Activated CD8-positive, alpha-beta memory T cell treated with anti-CD3 and anti-CD28 coated beads, Interleukin-2, amount 50 U/mL, for 48 hours (primary cell): ENCODE measurements around the gene MS4A13.
"Not testable (repeated sequence)": the region's sequence is repeated elsewhere in the genome, so short reads cannot be mapped to it uniquely, and the experiment has no call there.

ENCODE experiments used
- DNase-seq: peaks from one replicate; pipeline ENCODE4 v3.0.0-alpha.2; 2020

The MS4A13 gene, protein sequence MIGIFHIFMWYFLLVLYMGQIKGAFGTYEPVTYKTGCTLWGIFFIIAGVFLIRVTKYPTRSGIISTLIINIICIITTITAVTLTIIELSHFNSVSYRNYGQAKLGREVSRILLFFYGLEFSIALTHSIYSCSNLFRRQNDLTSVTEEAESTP

DNA sequence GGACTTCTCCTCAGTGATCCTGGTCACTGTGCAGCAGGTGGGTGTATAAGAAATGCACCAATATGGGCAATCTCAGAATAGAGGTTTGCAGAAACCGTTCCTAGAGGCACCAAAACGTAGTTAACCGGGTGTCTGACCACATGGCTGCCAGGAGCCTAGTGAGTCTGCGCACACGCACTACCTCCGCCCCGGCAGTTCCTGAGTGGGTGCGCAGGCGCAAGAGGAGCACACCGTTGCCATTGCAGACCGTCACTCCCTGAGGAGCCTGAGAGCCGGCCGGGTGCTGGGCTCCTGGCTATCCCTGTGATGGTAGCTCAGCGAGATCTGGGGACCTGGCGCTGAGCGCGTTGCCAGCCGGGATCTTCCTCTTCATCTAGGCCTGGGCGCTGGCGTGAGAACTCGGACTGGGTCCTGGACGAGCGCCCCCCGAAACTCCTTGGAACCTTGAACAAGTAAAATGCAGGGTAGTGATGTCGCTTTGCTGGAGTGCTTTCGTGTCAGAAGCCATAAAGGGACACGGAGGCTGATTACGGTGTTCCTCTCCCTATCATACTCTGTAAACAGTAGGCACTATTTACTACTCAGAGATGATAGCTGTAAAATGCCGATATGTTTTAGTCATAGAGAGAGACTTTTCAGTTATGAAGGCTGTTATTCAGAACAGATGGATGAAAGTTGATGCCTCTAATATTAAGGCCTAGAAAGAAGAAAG is at the start of gene MS4A13:
TSS of gene MS4A13 (plus strand) at position 249 of the 712 bp plus-strand sequence. CDS start 2,692 bp downstream, outside the sequence.
- DNase-seq: no peak

DNA sequence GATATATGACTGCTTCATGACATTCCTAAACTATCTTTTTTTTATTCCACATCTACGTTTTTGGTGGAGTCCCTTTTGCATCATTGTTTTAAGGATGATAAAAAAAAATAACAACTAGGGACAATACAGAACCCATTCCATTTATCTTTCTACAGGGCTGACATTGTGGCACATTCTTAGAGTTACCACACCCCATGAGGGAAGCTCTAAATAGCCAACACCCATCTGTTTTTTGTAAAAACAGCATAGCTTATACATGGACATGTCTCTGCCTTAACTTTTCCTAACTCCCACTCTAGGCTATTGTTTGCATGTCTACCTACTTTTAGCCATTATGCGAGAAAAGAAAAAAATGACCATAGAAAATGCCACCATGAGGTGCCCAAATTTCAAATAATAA is 46.4 kb upstream of the MS4A13 start:
- no peak for DNase-seq

DNA sequence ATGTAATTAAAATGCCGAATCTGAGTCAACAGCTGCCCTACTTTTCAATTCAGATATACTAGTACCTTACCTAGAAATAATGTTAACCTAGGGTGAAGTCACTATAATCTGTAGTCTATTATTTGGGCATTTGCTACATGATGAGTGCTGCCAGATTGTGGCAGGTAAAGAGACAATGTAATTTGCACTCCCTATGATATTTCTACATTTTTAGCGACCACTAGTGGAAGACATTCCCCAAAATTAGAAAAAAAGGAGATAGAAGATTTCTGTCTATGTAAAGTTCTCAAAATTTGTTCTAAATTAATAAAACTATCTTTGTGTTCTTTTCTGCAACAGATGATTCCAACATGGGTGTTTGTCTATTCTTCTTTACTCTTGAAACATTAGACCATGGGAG is 45.5 kb upstream of the MS4A13 start:
- no peak for DNase-seq

DNA sequence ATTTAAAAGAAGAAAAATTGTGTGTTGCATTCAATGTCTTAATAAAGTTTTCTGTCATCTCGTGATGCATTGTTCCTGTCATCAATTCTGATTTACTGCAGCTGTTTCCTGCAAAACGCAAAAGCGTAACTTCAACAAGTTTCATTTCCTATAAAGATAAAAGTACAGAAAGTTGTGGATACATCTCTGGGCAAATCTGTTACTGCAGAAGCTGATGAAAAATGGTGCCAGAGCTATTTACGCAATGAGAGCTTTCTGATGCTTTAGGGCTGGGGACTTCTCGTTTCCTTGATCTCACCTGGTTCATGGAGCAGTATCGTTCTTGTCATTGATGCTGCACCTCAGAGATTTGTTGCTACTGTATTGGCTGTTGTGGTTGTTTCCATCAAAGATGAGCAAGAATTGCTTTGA is 38.2 kb upstream of the MS4A13 start:
- no peak for DNase-seq

DNA sequence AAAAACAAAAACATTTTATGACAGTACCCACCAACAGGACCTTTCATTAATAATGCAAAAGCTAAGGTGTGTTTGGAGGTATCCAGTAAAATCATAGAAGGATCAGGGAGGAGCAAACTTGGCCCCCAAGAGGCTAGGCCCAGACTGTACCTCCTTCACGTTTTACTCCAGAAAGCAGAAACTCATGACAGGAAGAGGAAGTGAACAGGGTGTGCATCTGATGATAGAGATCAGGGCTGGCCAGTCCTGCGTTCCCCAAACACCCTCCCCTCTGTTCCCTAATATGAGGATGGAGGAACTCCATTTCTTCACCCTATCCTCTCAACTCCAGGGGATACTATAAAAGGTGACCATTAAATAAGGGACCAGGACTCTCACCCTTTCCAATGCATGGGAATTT is 32.8 kb upstream of the MS4A13 start:
- DNase-seq: no peak

DNA sequence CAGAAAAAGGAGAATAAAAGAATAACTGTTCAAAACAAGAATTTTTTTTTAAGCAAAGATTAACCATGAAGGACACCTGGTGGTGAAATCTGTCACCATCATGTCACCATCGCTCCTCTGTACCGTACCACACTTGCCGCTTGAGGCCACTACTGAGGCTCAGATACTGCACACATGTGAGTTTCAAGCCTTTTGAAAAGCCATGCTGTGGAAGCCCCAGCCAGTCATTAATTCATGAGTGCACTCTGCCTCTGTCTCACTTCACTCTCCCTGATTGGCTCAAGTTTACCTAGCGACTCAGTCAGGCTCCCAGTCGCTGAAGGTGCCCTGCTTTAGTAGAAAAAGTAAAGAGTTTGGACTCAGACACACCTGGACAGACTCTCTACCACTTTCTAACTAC is 29.2 kb upstream of the MS4A13 start:
- DNase-seq: no peak

DNA sequence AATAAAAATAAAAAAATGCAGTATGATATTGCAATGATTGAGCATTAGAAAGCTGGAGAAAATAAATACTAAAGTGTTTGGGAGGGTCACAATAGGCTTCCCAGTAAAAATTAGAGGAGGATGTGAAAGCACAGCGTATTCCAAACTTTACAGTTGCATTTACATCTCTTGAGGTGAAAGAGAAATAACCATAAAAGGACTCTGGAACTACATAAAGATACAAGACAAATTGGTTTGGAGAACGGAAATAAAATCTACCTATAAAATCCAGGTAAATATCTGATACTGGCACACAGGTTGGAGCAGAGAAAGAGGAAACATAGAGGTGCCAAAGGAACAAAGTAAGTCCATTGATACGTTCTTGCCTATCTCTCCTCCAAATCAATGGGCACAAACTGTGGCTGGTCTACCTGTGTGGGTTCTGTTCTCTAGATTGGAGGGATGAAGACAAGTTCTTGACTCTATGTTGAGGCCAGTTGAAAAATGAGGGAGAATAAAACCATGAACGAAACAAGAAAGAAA is 22.6 kb upstream of the MS4A13 start, which contains the start of gene MS4A12:
TSS of gene MS4A12 (plus strand) at position 291 of the 522 bp plus-strand sequence. CDS start 4,541 bp downstream, outside the sequence.
- DNase-seq: no peak

DNA sequence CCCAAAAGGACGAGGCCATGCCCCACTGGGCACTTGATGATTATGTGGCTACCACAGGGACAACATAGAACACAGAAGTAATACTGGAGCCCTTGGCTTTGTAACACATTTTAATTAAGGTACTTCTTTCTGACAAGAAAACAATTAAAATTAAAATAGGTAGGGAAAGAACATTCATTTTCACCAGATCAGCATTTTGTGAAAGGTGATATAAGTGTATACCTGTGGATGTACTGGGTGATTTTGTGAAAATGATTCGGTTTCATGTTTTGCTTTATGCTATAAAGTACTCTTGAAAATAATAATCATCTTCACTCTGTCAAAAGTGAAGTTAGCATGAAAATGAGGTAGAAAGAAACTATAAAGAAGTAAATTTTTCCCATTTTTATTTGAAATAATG is 21.7 kb upstream of the MS4A13 start:
- no peak for DNase-seq

DNA sequence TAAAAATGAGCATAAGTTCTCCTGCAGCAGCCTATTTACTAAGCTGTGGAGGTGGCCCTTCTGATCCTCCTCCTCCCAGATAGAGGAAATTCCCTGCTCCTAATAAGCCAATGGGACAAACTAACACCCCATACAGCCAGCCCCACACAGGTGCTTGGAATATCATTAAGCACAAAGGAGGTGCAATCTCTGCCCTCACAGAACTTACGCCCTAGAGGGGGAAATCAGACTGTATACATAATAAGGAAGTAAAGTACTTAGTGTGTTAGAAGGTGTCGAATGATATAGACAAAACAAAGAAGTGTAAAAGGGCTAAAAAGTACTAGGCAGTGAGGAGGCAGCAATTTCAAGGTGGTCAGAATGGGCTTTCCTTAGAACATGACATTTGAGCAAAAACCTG is 16.8 kb upstream of the MS4A13 start:
- no peak for DNase-seq

DNA sequence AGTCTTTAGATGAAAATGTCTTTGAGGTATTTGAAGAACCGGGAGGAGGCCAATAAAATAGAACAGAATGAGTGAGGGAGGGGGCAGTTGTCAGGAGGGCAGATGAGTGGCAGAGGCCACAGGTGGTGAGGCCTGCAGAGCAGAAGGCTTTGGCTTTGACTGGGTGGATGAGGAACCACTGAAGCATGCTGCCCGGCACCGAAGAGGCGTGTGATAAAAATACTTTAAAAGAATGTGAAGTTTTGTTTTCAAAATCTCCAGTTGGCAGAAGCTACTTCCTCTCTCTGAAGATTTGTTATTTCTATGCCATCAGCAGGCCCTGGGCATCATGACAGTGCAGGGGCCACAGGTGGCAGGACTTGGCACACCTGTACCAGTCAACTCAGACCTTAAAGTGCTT is 16.3 kb upstream of the MS4A13 start:
- DNase-seq: no peak

DNA sequence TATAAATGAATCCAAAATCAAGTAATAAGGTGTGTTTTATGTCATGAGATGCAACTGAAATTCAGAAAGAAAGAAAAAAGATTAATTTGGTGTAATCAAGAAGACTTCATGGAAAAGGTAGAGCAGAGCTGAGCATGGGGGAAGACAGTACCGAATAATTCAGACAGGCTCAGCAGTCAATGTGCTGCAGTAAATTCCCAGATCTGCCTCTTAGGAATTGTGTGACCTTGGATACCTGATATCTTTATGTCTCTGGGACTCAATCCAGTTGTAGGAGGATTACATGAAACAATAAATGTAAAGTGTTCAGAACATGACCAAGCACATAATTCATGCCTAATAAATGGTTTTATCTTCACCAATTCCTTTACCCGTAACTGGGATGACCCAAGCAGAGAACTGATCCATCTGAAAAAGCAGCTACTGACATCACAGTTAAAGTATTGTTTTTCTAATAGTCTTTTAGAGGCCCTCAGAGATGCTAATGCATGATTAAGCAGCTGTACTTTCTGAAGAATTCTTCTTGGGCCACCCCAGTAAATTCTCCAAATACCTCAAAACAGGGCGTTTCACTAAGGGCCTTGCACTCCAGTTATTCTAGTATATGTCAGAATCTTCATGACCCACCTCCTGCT is 14.8 kb upstream of the MS4A13 start:
- no peak for DNase-seq

DNA sequence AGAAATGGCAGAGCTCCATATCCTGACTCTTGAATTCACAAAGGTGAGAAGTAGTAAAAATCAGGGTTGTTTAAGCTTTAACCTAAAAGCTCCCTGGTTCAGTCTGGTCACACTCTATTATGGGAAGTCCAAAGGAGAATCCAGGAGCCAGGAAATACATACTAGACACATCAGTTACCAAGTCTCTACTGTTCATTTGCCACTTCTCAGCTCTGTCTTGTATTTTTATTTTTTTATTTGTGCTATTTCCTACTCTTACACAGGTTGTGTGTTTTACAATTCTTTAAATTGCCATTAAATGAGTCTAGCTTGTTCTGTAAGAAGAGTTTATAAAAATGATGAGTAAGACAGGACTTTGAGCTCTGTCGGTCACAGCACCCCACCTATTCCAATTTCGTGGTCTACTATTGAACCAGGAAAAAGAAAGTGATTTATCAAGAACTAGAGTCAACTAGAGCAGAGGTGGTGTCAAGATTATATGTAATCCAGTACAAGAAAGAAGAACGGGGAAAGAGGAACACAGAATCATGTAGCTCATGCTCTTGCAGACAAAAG is 12.9 kb upstream of the MS4A13 start:
- DNase-seq: no peak

DNA sequence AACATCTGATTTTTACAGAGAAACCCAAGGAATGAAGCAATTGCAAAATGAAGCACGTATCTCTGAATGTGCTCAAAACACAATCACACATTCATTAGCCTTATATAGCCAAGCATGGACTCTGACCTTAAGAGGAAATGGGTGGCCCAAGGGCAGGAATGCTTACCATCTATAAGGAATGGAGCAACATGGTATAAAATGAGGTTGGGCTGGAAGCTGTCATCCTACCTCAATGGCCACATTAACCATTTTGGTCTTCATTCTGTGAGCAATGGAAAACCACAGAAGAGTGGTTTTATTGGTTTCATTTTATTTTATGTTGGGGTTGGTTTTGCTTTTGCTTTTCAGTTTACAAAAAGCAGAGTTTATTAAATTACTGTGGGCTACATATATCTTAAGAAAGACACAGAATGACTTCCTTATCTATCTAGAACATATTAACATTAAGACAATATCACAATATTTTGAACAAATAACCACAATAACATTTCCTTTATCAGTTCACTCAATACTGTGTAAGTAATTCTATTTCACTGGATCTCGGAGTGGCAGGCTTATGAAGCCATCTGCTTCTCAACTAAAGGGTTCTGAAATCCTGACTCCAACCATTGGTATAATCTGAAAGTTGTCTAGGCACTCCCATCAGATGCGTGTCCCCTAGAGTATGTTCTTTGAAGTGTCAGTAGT is 10.8 kb upstream of the MS4A13 start:
- no peak for DNase-seq

DNA sequence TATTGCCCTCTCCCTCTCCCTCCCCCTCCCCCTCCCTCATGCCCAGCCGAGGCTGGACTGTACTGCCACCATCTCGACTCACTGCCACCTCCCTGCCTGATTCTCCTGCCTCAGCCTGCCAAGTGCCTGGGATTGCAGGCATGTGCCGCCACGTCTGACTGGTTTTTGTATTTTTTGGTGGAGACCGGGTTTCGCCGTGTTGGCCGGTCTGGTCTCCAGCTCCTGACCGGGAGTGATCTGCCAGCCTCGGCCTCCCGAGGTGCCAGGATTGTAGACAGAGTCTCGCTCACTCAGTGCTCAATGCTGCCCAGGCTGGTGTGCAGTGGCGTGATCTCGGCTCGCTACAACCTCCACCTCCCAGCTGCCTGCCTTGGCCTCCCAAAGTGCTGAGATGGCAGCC is 5.6 kb upstream of the MS4A13 start:
- DNase-seq: not testable (repeated sequence)

DNA sequence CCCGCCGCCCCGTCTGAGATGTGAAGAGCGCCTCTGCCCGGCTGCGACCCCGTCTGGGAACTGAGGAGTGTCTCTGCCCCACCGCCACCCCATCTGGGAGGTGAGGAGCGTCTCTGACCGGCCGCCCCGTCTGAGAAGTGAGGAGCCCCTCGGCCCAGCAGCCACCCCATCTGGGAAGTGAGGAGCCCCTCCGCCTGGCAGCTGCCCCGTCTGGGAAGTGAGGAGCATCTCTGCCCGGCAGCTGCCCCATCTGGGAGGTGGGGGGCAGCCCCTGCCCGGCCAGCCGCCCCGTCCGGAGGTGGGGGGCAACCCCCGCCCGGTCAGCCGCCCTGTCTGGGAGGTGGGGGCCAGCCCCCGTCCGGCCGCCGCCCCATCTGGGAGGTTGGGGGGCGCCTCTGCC is 5.0 kb upstream of the MS4A13 start:
- not testable (repeated sequence) for DNase-seq

DNA sequence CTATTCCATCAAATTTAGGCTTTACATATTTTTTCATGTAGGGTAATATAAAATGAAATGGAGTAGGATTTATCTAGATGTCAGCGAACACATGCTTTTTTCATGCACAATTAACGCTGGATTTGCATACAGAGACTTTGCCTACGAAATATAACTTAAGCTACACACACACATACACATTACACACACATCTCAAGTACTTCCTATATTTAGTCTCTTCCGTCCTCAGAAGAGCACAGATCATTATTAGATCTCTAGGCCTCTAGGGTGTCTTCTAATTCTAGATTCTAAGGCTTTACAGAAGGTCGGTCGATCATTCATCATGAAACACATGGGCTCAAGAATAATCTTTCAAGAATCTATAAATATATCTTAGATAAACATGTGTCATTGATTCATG is 3.8 kb upstream of the MS4A13 start:
- DNase-seq: no peak

DNA sequence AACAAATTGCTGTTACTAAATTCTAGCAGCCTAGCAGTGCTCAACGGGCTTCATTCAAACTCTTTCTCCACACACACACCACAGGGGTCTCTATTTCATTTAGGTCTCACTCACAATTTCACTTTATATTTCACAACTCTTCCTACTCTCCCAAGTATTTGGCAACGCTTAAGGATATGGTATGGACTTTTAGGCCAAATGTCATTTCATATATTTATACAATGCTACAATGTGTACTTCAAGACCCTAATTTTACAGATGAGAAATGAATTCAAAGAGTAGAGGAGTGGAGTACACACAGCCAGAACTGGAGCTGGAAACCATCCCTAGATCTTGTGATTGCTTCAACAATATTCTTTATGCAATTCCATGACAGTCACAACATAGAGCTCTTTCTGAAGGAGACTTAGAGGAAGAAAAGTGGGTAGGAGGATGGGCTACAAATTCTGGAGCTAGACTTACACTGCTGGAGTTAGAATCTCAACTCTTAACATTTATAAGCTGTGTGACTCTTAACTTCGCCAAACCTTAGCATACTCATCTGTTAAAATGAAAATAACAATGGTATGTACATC is 2.5 kb upstream of the MS4A13 start:
- DNase-seq: no peak

DNA sequence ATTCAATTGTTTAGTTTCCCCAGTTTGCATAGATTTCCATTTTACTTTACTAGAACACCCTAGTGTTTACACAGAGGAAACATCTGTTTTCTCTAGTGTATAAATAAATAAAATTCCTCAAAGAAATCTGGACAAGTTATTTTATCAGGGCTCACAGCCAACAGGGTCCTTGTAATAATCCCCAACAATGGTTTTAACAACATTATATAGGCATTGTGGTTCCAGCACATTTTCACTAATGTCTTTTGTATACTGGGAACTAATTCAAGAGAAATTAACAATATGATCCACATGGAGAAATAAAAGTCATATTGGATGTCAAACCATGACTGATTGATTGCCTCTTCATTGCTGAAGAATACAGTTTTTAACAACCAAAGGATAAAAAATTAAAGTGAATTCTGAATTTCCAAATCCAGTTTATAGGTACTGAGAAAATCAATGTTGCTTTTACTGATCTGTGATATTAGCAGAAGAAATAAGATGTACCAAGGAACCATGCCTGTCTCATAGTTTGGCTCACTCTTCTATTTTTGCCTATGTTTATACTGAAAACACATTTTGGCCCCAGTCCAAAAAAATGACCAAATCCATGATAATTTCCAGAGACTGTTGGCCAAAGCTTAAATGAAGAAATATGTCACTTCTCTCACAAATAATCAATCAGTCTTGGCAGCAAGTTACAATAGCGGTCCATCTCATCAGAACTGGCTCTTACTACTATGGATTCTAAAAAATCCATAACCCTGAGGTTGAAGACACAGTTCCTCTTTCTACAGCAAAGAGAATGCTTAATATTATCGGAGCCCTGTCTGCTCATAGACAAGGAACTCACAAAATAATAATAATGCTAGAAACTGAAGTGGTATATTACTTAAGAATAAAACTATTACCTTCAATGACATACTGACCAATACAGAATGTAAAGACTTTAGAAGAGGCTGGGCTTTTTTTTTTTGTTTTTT is 1.4 kb upstream of the MS4A13 start:
- DNase-seq: no peak

DNA sequence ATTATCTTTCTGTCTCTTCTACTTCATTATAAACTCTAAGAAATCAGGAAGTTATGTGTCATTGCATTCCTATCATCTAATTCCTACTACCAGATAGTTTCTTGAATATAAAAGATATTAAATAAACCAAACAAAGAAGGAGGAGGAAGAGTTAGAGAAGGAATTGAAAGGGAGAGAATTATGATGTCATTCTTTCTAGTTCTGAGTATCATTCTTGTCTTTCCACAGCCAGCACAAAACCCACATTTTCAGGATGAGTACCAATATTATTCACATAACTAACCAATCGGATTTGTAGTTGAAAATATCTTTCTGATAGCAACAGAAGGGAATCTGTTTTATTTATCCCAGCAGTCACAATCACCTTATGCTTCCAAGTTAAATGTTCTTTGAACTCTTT is 13.3 kb downstream of the MS4A13 start:
- no peak for DNase-seq

DNA sequence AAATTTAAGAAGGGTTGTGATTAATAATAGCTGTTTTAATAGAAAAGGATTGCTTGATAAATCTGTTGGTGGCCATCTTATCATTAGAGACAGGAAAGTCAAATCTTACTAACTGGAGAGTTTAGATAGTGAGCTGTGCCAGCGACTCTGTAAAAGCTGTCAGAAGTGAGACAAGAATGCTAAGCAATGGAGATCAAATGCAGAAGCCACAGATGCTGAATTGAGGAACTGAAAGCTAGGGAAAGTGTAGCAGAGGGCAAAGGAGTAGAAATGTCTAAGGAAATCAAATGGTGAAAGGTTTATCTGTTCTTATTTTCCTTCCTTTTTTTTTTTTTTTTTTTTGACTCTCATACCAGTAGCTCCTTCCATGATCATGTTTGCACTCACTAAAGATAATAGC is 13.7 kb downstream of the MS4A13 start:
- DNase-seq: no peak

DNA sequence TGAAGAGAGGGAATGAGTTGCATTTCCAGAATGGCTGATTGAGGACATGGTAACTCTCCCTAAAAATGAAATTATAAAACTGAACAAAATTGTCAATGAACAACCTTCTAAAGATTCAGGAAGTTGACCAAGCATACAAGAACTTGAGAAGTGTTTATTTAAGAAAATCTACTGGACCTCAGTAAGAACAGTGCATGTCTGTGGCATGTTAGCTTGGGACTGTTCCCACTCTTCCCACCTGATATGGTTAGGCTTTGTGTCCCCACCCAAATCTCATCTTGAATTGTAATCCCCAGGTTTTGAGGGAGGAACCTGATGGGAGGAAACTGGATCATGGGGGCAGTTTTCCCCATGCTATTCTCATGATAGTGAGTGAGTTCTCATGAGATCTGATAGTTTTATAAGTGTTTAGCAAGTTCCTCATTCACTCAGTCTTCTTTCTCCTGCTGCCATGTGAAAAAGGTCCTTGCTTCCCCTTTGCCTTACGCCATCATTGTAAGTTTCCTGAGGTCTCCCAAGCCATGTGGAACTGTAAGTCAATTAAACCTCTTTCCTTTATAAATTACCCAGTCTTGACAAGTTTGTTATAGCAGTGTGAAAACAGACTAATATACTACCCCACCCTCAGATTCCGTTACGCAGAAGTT is 15.4 kb downstream of the MS4A13 start:
- no peak for DNase-seq
